ENCODE data around the gene EPB42.
A peak's percentile ranks its signal among the peaks of the same experiment; 100 is the strongest.

EPB42 gene

GRCh38 chr15:43187544-43188155, 33.2 kb downstream of the EPB42 start:
- Histone ChIP-seq H3K27ac (ENCODE audit: poor library complexity, severe bottlenecking) (no peak overlapping the region), H3K36me3 (ENCODE audit: low read depth) (peaks cover 33% of the 10 kb centered on the region), H3K4me1 (ENCODE audit: insufficient read depth, poor library complexity, severe bottlenecking) (no peaks in the 10 kb centered on the region), H3K4me3 (ENCODE audit: severe bottlenecking) (no peak overlapping the region), H3K9me3 (ENCODE audit: severe bottlenecking) (no peaks in the 10 kb centered on the region), H3K27me3 (ENCODE audit: insufficient read depth, poor library complexity, severe bottlenecking) (no peaks in the 10 kb centered on the region)
- ATAC-seq (ENCODE audit: low read depth) (no peak), DNase-seq (ENCODE audit: low spot score) (no peak)
- peak; percentile 93 for TF ChIP-seq CTCF (IDR thresholded peaks at IDR 0.05; ENCODE audit: poor library complexity, severe bottlenecking)

GRCh38 chr15:43186003-43186353, 34.8 kb downstream of the EPB42 start:
- H3K9me3 ChIP-seq (ENCODE audit: severe bottlenecking), result no peaks in the 10 kb centered on the region
- TF ChIP-seq CTCF (IDR thresholded peaks at IDR 0.05; ENCODE audit: poor library complexity, severe bottlenecking), result peak; percentile 46
- peaks cover 24% of the 10 kb centered on the region for H3K36me3 ChIP-seq (ENCODE audit: low read depth)
- no peaks in the 10 kb centered on the region for H3K4me1 ChIP-seq (ENCODE audit: insufficient read depth, poor library complexity, severe bottlenecking)
- H3K27me3 ChIP-seq (ENCODE audit: insufficient read depth, poor library complexity, severe bottlenecking), result no peaks in the 10 kb centered on the region
- peak overlapping the region; percentile 43 for H3K4me3 ChIP-seq (ENCODE audit: severe bottlenecking)
- H3K27ac ChIP-seq (ENCODE audit: poor library complexity, severe bottlenecking), result peak overlapping the region; percentile 36
- DNase-seq (ENCODE audit: low spot score) (no peak), ATAC-seq (ENCODE audit: low read depth) (peak; percentile 3; the same call in 2 of the 3 replicates)

- TF ChIP-seq CTCF (IDR thresholded peaks at IDR 0.05; ENCODE audit: poor library complexity, severe bottlenecking), result peak; percentile 70
- Histone ChIP-seq H3K4me1 (ENCODE audit: insufficient read depth, poor library complexity, severe bottlenecking) (no peaks in the 10 kb centered on the region), H3K36me3 (ENCODE audit: low read depth) (peaks cover 22% of the 10 kb centered on the region), H3K27me3 (ENCODE audit: insufficient read depth, poor library complexity, severe bottlenecking) (no peaks in the 10 kb centered on the region), H3K4me3 (ENCODE audit: severe bottlenecking) (peak within 1 kb of the TSS; percentile 43), H3K27ac (ENCODE audit: poor library complexity, severe bottlenecking) (peak within 1 kb of the TSS; percentile 36), H3K9me3 (ENCODE audit: severe bottlenecking) (no peaks in the 10 kb centered on the region)
- DNase-seq (ENCODE audit: low spot score), result peak; percentile 99
- ATAC-seq (ENCODE audit: low read depth), result peak; percentile 98
These were observed 35.4 kb downstream of the EPB42 start, which contains the start of gene CCNDBP1 for GRCh38 chr15:43185157-43186002. TSS of gene CCNDBP1 (plus strand) at chr15:43185403. CDS start at chr15:43185499, 96 bp downstream.

GRCh38 chr15:43184407-43185124, 36.3 kb downstream of the EPB42 start:
- ATAC-seq (ENCODE audit: low read depth) (no peak), DNase-seq (ENCODE audit: low spot score) (no peak)
- H3K27ac ChIP-seq (ENCODE audit: poor library complexity, severe bottlenecking), result peak overlapping the region; percentile 36
- no peak for TF ChIP-seq CTCF (IDR thresholded peaks at IDR 0.05; ENCODE audit: poor library complexity, severe bottlenecking)
- no peaks in the 10 kb centered on the region for H3K9me3 ChIP-seq (ENCODE audit: severe bottlenecking)
- no peaks in the 10 kb centered on the region for H3K27me3 ChIP-seq (ENCODE audit: insufficient read depth, poor library complexity, severe bottlenecking)
- H3K4me3 ChIP-seq (ENCODE audit: severe bottlenecking), result peak overlapping the region; percentile 43
- no peaks in the 10 kb centered on the region for H3K4me1 ChIP-seq (ENCODE audit: insufficient read depth, poor library complexity, severe bottlenecking)
- peaks cover 15% of the 10 kb centered on the region for H3K36me3 ChIP-seq (ENCODE audit: low read depth)

Measured in RWPE2 (cell line).